Rectal smooth muscle tissue (tissue), 1 donor: Measurements from ENCODE around the gene RAMP1.
A peak's percentile ranks its signal among the peaks of the same experiment; 100 is the strongest.

Experiments
- H3K27ac ChIP-seq: one replicate; pipeline ENCODE4 v1.7.0; 2013; ENCODE audit warnings: low read depth, low read length, inconsistent platforms
- H3K27me3 ChIP-seq: one replicate; pipeline ENCODE4 v1.7.0; 2013; ENCODE audit warnings: low read length; ENCODE audit not compliant: control insufficient read depth, insufficient read depth
- H3K36me3 ChIP-seq: one replicate; pipeline ENCODE4 v1.7.0; 2013; ENCODE audit warnings: low read length; ENCODE audit not compliant: control insufficient read depth, insufficient read depth
- H3K4me1 ChIP-seq: one replicate; pipeline ENCODE4 v1.7.0; 2013; ENCODE audit warnings: low read length; ENCODE audit not compliant: control insufficient read depth, insufficient read depth
- H3K4me3 ChIP-seq: one replicate; pipeline ENCODE4 v1.7.0; 2013; ENCODE audit warnings: low read length
- H3K9ac ChIP-seq: one replicate; pipeline ENCODE4 v1.7.0; 2013; ENCODE audit warnings: low read length

RAMP1 gene

GRCh38 chr2:237921967-237922492 is 62.6 kb downstream of the RAMP1 start:
- Histone ChIP-seq H3K27ac (no peak overlapping the region), H3K9ac (no peak overlapping the region), H3K27me3 (no peaks in the 10 kb centered on the region), H3K36me3 (no peaks in the 10 kb centered on the region), H3K4me3 (no peak overlapping the region), H3K4me1 (no peaks in the 10 kb centered on the region)

- Histone ChIP-seq H3K9ac (no peak overlapping the region), H3K4me3 (no peak overlapping the region), H3K27ac (peak overlapping the region; percentile 48), H3K36me3 (no peaks in the 10 kb centered on the region), H3K4me1 (no peaks in the 10 kb centered on the region), H3K27me3 (no peaks in the 10 kb centered on the region)
These were observed 63.4 kb downstream of the RAMP1 start for GRCh38 chr2:237922641-237923361.

GRCh38 chr2:237923481-237924163 is 64.2 kb downstream of the RAMP1 start:
- Histone ChIP-seq H3K27me3 (no peaks in the 10 kb centered on the region), H3K9ac (no peak overlapping the region), H3K4me3 (peak overlapping the region; percentile 24), H3K27ac (peak overlapping the region; percentile 48), H3K4me1 (no peaks in the 10 kb centered on the region), H3K36me3 (no peaks in the 10 kb centered on the region)

- Histone ChIP-seq H3K27me3 (no peaks in the 10 kb centered on the region), H3K36me3 (no peaks in the 10 kb centered on the region), H3K27ac (no peak overlapping the region), H3K9ac (no peak overlapping the region), H3K4me3 (no peak overlapping the region), H3K4me1 (no peaks in the 10 kb centered on the region)
These were observed 64.7 kb downstream of the RAMP1 start for GRCh38 chr2:237924164-237924534.

- no peak overlapping the region for H3K27ac ChIP-seq
- H3K9ac ChIP-seq, result no peak overlapping the region
- no peaks in the 10 kb centered on the region for H3K36me3 ChIP-seq
- H3K27me3 ChIP-seq, result no peaks in the 10 kb centered on the region
- H3K4me1 ChIP-seq, result peaks cover 9% of the 10 kb centered on the region
- no peak overlapping the region for H3K4me3 ChIP-seq
These were observed 67.7 kb downstream of the RAMP1 start for GRCh38 chr2:237927135-237927534.

- Histone ChIP-seq H3K9ac (no peak overlapping the region), H3K27ac (no peak overlapping the region), H3K36me3 (no peaks in the 10 kb centered on the region), H3K27me3 (no peaks in the 10 kb centered on the region), H3K4me1 (peaks cover 9% of the 10 kb centered on the region), H3K4me3 (no peak overlapping the region)
These were observed 68.6 kb downstream of the RAMP1 start for GRCh38 chr2:237927986-237928385.

- Histone ChIP-seq H3K36me3 (no peaks in the 10 kb centered on the region), H3K9ac (no peak overlapping the region), H3K27me3 (no peaks in the 10 kb centered on the region), H3K4me1 (peaks cover 9% of the 10 kb centered on the region), H3K4me3 (no peak overlapping the region), H3K27ac (no peak overlapping the region)
These were observed 70.6 kb downstream of the RAMP1 start for GRCh38 chr2:237929979-237930378.

GRCh38 chr2:237931205-237931721 is 71.8 kb downstream of the RAMP1 start:
- H3K36me3 ChIP-seq, result no peaks in the 10 kb centered on the region

GRCh38 chr2:237932731-237933131 is 73.3 kb downstream of the RAMP1 start:
- H3K27ac ChIP-seq, result no peak overlapping the region

More at GRCh38 chr2:237931205-237931721, 71.8 kb downstream of the RAMP1 start:
- no peak overlapping the region for H3K9ac ChIP-seq
- no peak overlapping the region for H3K4me3 ChIP-seq
- H3K27me3 ChIP-seq, result no peaks in the 10 kb centered on the region
- peaks cover 9% of the 10 kb centered on the region for H3K4me1 ChIP-seq
- H3K27ac ChIP-seq, result no peak overlapping the region

GRCh38 chr2:237934186-237934585 is 74.8 kb downstream of the RAMP1 start:
- Histone ChIP-seq H3K27ac (no peak overlapping the region), H3K36me3 (no peaks in the 10 kb centered on the region)

More at GRCh38 chr2:237932731-237933131, 73.3 kb downstream of the RAMP1 start:
- Histone ChIP-seq H3K4me1 (peaks cover 9% of the 10 kb centered on the region), H3K9ac (no peak overlapping the region), H3K4me3 (no peak overlapping the region), H3K27me3 (no peaks in the 10 kb centered on the region), H3K36me3 (no peaks in the 10 kb centered on the region)

GRCh38 chr2:237935740-237936452 is 76.5 kb downstream of the RAMP1 start:
- Histone ChIP-seq H3K4me1 (peaks cover 9% of the 10 kb centered on the region), H3K27ac (no peak overlapping the region), H3K4me3 (no peak overlapping the region), H3K27me3 (no peaks in the 10 kb centered on the region), H3K9ac (no peak overlapping the region), H3K36me3 (no peaks in the 10 kb centered on the region)

More at GRCh38 chr2:237934186-237934585, 74.8 kb downstream of the RAMP1 start:
- Histone ChIP-seq H3K4me3 (no peak overlapping the region), H3K27me3 (no peaks in the 10 kb centered on the region), H3K4me1 (peaks cover 9% of the 10 kb centered on the region), H3K9ac (no peak overlapping the region)

GRCh38 chr2:237939251-237939650 is 79.8 kb downstream of the RAMP1 start:
- Histone ChIP-seq H3K36me3 (no peaks in the 10 kb centered on the region), H3K9ac (no peak overlapping the region), H3K4me3 (no peak overlapping the region), H3K27ac (no peak overlapping the region), H3K4me1 (no peaks in the 10 kb centered on the region), H3K27me3 (no peaks in the 10 kb centered on the region)
